A549 (cell line): Measurements from ENCODE around the gene ANGEL2.

Experiments
- CTCF ChIP-seq: fragments of >200 bp; sonication (Bioruptor Twin); formaldehyde crosslinking; IDR thresholded peaks from 3 replicates; pipeline ENCODE4 v1.5.1; 2016
- JUN ChIP-seq, 2 experiments: fragments of >200 bp; sonication (Bioruptor Twin); formaldehyde crosslinking; IDR thresholded peaks; 2 replicates in 1 of 2; 3 replicates in 1 of 2; pipeline ENCODE4 v1.6.1; 2016 to 2017
- MAX ChIP-seq: IDR thresholded peaks from 2 replicates; pipeline ENCODE4 v1.6.1; 2012
- PHF8 ChIP-seq: fragments of 200-600 bp; sonication (generic); IDR thresholded peaks from 2 replicates; pipeline ENCODE4 v1.6.1; 2016; ENCODE audit warnings: low read depth, mild to moderate bottlenecking, antibody characterized with exemption, moderate library complexity, borderline replicate concordance

GRCh38 chr1:212958175-212958574 lies 57.5 kb downstream of the ANGEL2 start:
- TF ChIP-seq CTCF (no peak), JUN (IDR thresholded peaks at IDR 0.05) (no peak), PHF8 (no peak), MAX (no peak)
